Thymus (tissue), 11 donors: ENCODE results near the gene HIVEP3. TPM values are rescaled to one million over a fixed set of nuclear protein-coding genes. Genes with fewer than 3 reads are reported as not detected.

ENCODE experiments used
- DNase-seq, 9 donors: peaks; one replicate each; pipeline ENCODE4 v3.0.0-alpha.2; 2013; ENCODE audit warnings: low spot score in 9 of 9, low read depth in 6 of 9, missing footprints in 1 of 9
- H3K27ac ChIP-seq, 2 donors: one replicate each; pipeline ENCODE4 v1.5.1; 2013; ENCODE audit warnings: control low read depth in 1 of 2, low read depth in 1 of 2, low read length in 1 of 2, mild to moderate bottlenecking in 1 of 2, moderate library complexity in 1 of 2
- H3K27me3 ChIP-seq, 2 donors: one replicate each; pipeline ENCODE4 v1.5.1; 2013; ENCODE audit warnings: low read length in 1 of 2; ENCODE audit not compliant: control insufficient read depth in 2 of 2, insufficient read depth in 1 of 2
- H3K36me3 ChIP-seq, 2 donors: one replicate each; pipeline ENCODE4 v1.5.1; 2013; ENCODE audit warnings: low read length in 1 of 2, mild to moderate bottlenecking in 1 of 2, moderate library complexity in 1 of 2; ENCODE audit not compliant: control insufficient read depth in 2 of 2, insufficient read depth in 2 of 2
- H3K4me1 ChIP-seq, 2 donors: one replicate each; pipeline ENCODE4 v1.5.1; 2013; ENCODE audit warnings: low read length in 2 of 2; ENCODE audit not compliant: control insufficient read depth in 2 of 2, insufficient read depth in 2 of 2
- H3K4me3 ChIP-seq, 2 donors: one replicate each; pipeline ENCODE4 v1.5.1; 2013; ENCODE audit warnings: low read length in 2 of 2, control low read depth in 1 of 2, mild to moderate bottlenecking in 1 of 2
- H3K9me3 ChIP-seq, 2 donors: one replicate each; pipeline ENCODE4 v1.5.1; 2013; ENCODE audit warnings: low read length in 1 of 2, mild to moderate bottlenecking in 1 of 2; ENCODE audit not compliant: control insufficient read depth in 2 of 2, insufficient read depth in 1 of 2
- WGBS: extraction: QIAGEN DNeasy Blood & Tissue Kit; methylation state at CpG from one replicate; pipeline ENCODE4 v1.1.7; 2013; 5-methylcytosine and 5-hydroxymethylcytosine counted together
- polyA plus RNA-seq: library from polyadenylated mRNA; stranded (reverse); fragments of 200-250 nt; gene quantifications from one replicate; pipeline ENCODE4 v1.2.3, GENCODE V29; 2013
- total RNA-seq: library from RNA; stranded (reverse); fragments of 120-200 nt; gene quantifications from one replicate; pipeline ENCODE4 v1.2.4, GENCODE V29; 2013
- donor health status: healthy.

Gene HIVEP3
- total and polyA plus RNA-seq, 2 donors = 6.7 to 12.1 TPM

GRCh38 chr1:41611068-41611931, 307.4 kb downstream of the HIVEP3 start:
- WGBS = 95% methylated on average over 17 of the region's 17 CpGs
- no peak for DNase-seq
- Histone ChIP-seq H3K27me3 (no peaks in the 10 kb centered on the region), H3K4me3 (no peak overlapping the region), H3K36me3 (peaks cover 18 to 37% of the 10 kb centered on the region in 2 donors), H3K9me3 (no peaks in the 10 kb centered on the region), H3K4me1 (peaks cover 0 to 2% of the 10 kb centered on the region in 2 donors), H3K27ac (no peak overlapping the region)

- Histone ChIP-seq H3K27ac (no peak overlapping the region), H3K9me3 (no peaks in the 10 kb centered on the region), H3K36me3 (peaks cover 18 to 37% of the 10 kb centered on the region in 2 donors), H3K4me3 (no peak overlapping the region), H3K27me3 (no peaks in the 10 kb centered on the region), H3K4me1 (peaks cover 0 to 2% of the 10 kb centered on the region in 2 donors)
- DNase-seq = no peak
- 98% methylated on average over 4 of the region's 4 CpGs for WGBS
These were observed 308.4 kb downstream of the HIVEP3 start for GRCh38 chr1:41610361-41610760.

GRCh38 chr1:41609166-41609883, 309.4 kb downstream of the HIVEP3 start:
- Histone ChIP-seq H3K27me3 (no peaks in the 10 kb centered on the region), H3K27ac (no peak overlapping the region)
- 98% methylated on average over 10 of the region's 10 CpGs for WGBS

GRCh38 chr1:41608211-41608610, 310.5 kb downstream of the HIVEP3 start:
- DNase-seq = no peak
- Histone ChIP-seq H3K27me3 (no peaks in the 10 kb centered on the region), H3K27ac (no peak overlapping the region), H3K9me3 (no peaks in the 10 kb centered on the region), H3K36me3 (peaks cover 14 to 28% of the 10 kb centered on the region in 2 donors), H3K4me1 (peaks cover 0 to 2% of the 10 kb centered on the region in 2 donors), H3K4me3 (no peak overlapping the region)
- WGBS = 93% methylated on average over 4 of the region's 4 CpGs

More at GRCh38 chr1:41609166-41609883, 309.4 kb downstream of the HIVEP3 start:
- Histone ChIP-seq H3K4me3 (no peak overlapping the region), H3K9me3 (no peaks in the 10 kb centered on the region), H3K4me1 (peaks cover 0 to 2% of the 10 kb centered on the region in 2 donors), H3K36me3 (peaks cover 18 to 34% of the 10 kb centered on the region in 2 donors)
- DNase-seq = no peak

- DNase-seq = no peak
- WGBS = 95% methylated on average over 5 of the region's 5 CpGs
- peaks cover 0 to 2% of the 10 kb centered on the region in 2 donors for H3K4me1 ChIP-seq
- H3K27ac ChIP-seq = no peak overlapping the region
- H3K36me3 ChIP-seq = peaks cover 14 to 24% of the 10 kb centered on the region in 2 donors
- H3K27me3 ChIP-seq = no peaks in the 10 kb centered on the region
- H3K9me3 ChIP-seq = no peaks in the 10 kb centered on the region
- no peak overlapping the region for H3K4me3 ChIP-seq
These were observed 310.9 kb downstream of the HIVEP3 start for GRCh38 chr1:41607808-41608207.

- Histone ChIP-seq H3K27me3 (no peaks in the 10 kb centered on the region), H3K9me3 (no peaks in the 10 kb centered on the region), H3K27ac (no peak overlapping the region), H3K36me3 (no peaks in the 10 kb centered on the region), H3K4me1 (peaks cover 0 to 4% of the 10 kb centered on the region in 2 donors), H3K4me3 (no peak overlapping the region)
- 82% methylated on average over 5 of the region's 5 CpGs for WGBS
- no peak for DNase-seq
These were observed 318.8 kb downstream of the HIVEP3 start for GRCh38 chr1:41599912-41600311.

GRCh38 chr1:41598325-41598724, 320.4 kb downstream of the HIVEP3 start:
- H3K27me3 ChIP-seq = no peaks in the 10 kb centered on the region
- no peak for DNase-seq
- 98% methylated on average over 3 of the region's 3 CpGs for WGBS
- peaks cover 0 to 4% of the 10 kb centered on the region in 2 donors for H3K4me1 ChIP-seq
- no peak overlapping the region for H3K4me3 ChIP-seq
- no peaks in the 10 kb centered on the region for H3K9me3 ChIP-seq
- no peaks in the 10 kb centered on the region for H3K36me3 ChIP-seq
- H3K27ac ChIP-seq = no peak overlapping the region

GRCh38 chr1:41592451-41593125, 326.1 kb downstream of the HIVEP3 start:
- Histone ChIP-seq H3K27me3 (no peaks in the 10 kb centered on the region), H3K9me3 (no peaks in the 10 kb centered on the region), H3K4me1 (peaks cover 3 to 15% of the 10 kb centered on the region in 2 donors), H3K27ac (no peak overlapping the region), H3K4me3 (no peak overlapping the region), H3K36me3 (peaks cover 8 to 9% of the 10 kb centered on the region in 2 donors)
- WGBS = 97% methylated on average over 5 of the region's 5 CpGs
- no peak for DNase-seq
